Measurements from ENCODE around the gene FGD2.

FGD2 gene

GRCh38 chr6:36997811-36998722 lies 7.4 kb upstream of the FGD2 start:
- no peaks in the 10 kb centered on the region for H3K4me1 ChIP-seq (ENCODE audit: low read depth, poor library complexity, severe bottlenecking)
- no peaks in the 10 kb centered on the region for H4K20me1 ChIP-seq (ENCODE audit: insufficient read depth)
- H2AFZ ChIP-seq (ENCODE audit: low read depth) = no peak overlapping the region
- H3K27me3 ChIP-seq (ENCODE audit: insufficient read depth, low read depth) = peaks cover 7% of the 10 kb centered on the region; the same call in 1 of the 2 replicates
- no peaks in the 10 kb centered on the region for H3K36me3 ChIP-seq (ENCODE audit: insufficient read depth)
- H3K4me3 ChIP-seq (IDR thresholded peaks at IDR 0.05; ENCODE audit: insufficient read depth, low read depth, low read length) = no peak overlapping the region
- H3K9ac ChIP-seq = no peak overlapping the region
- H3K4me2 ChIP-seq = no peak overlapping the region
- no peak overlapping the region for H3K27ac ChIP-seq
- no peaks in the 10 kb centered on the region for H3K79me2 ChIP-seq (ENCODE audit: insufficient read depth, low read depth)
- no peak for TF ChIP-seq CTCF (conservative IDR thresholded peaks at IDR 0.05; ENCODE audit: low read depth, low read length)

- H3K27ac ChIP-seq = no peak overlapping the region
- H3K4me2 ChIP-seq = no peak overlapping the region
- no peaks in the 10 kb centered on the region for H3K79me2 ChIP-seq (ENCODE audit: insufficient read depth, low read depth)
- no peaks in the 10 kb centered on the region for H3K4me1 ChIP-seq (ENCODE audit: low read depth, poor library complexity, severe bottlenecking)
- H4K20me1 ChIP-seq (ENCODE audit: insufficient read depth) = no peaks in the 10 kb centered on the region
- no peak for TF ChIP-seq CTCF (conservative IDR thresholded peaks at IDR 0.05; ENCODE audit: low read depth, low read length)
- H3K4me3 ChIP-seq (IDR thresholded peaks at IDR 0.05; ENCODE audit: insufficient read depth, low read depth, low read length) = no peak overlapping the region
- H3K9ac ChIP-seq = no peak overlapping the region
- peaks cover 7% of the 10 kb centered on the region; the same call in 1 of the 2 replicates for H3K27me3 ChIP-seq (ENCODE audit: insufficient read depth, low read depth)
- no peak overlapping the region for H2AFZ ChIP-seq (ENCODE audit: low read depth)
- no peaks in the 10 kb centered on the region for H3K36me3 ChIP-seq (ENCODE audit: insufficient read depth)
Measured at GRCh38 chr6:36998723-36999038, 6.8 kb upstream of the FGD2 start.

GRCh38 chr6:36999061-36999750 lies 6.2 kb upstream of the FGD2 start:
- Histone ChIP-seq H3K36me3 (ENCODE audit: insufficient read depth) (no peaks in the 10 kb centered on the region), H3K27me3 (ENCODE audit: insufficient read depth, low read depth) (peaks cover 7% of the 10 kb centered on the region; the same call in 1 of the 2 replicates), H3K4me1 (ENCODE audit: low read depth, poor library complexity, severe bottlenecking) (no peaks in the 10 kb centered on the region), H3K27ac (no peak overlapping the region), H3K4me3 (IDR thresholded peaks at IDR 0.05; ENCODE audit: insufficient read depth, low read depth, low read length) (no peak overlapping the region), H4K20me1 (ENCODE audit: insufficient read depth) (no peaks in the 10 kb centered on the region), H3K4me2 (no peak overlapping the region), H2AFZ (ENCODE audit: low read depth) (no peak overlapping the region), H3K79me2 (ENCODE audit: insufficient read depth, low read depth) (no peaks in the 10 kb centered on the region), H3K9ac (no peak overlapping the region)
- TF ChIP-seq CTCF (conservative IDR thresholded peaks at IDR 0.05; ENCODE audit: low read depth, low read length) = no peak

- Histone ChIP-seq H3K9ac (no peak overlapping the region), H3K4me3 (IDR thresholded peaks at IDR 0.05; ENCODE audit: insufficient read depth, low read depth, low read length) (no peak overlapping the region), H3K79me2 (ENCODE audit: insufficient read depth, low read depth) (no peaks in the 10 kb centered on the region), H3K36me3 (ENCODE audit: insufficient read depth) (no peaks in the 10 kb centered on the region), H3K4me2 (no peak overlapping the region), H2AFZ (ENCODE audit: low read depth) (no peak overlapping the region), H3K27ac (no peak overlapping the region), H4K20me1 (ENCODE audit: insufficient read depth) (no peaks in the 10 kb centered on the region), H3K4me1 (ENCODE audit: low read depth, poor library complexity, severe bottlenecking) (no peaks in the 10 kb centered on the region), H3K27me3 (ENCODE audit: insufficient read depth, low read depth) (peaks cover 7% of the 10 kb centered on the region; the same call in 1 of the 2 replicates)
- TF ChIP-seq CTCF (conservative IDR thresholded peaks at IDR 0.05; ENCODE audit: low read depth, low read length) = no peak
Measured at GRCh38 chr6:36999751-37000125, 5.7 kb upstream of the FGD2 start.
